Lung (tissue), 12 donors: Measurements from ENCODE around the gene ARMC8. TPM values are rescaled to one million over a fixed set of nuclear protein-coding genes. Genes with fewer than 3 reads are reported as not detected.

Source experiments
- ATAC-seq: fragments of 200-7000 bp; cut with Tn5 transposase; one replicate; pipeline ENCODE4 v1.9.1; 2020; ENCODE audit warnings: moderate number of reproducible peaks; ENCODE audit not compliant: insufficient read depth, low FRiP score
- DNase-seq, 3 donors: peaks; one replicate each; pipeline ENCODE4 v3.0.0-alpha.2; 2013 to 2017
- H3K27ac ChIP-seq, 2 donors: one replicate each; pipeline ENCODE4 v1.5.1; 2013; ENCODE audit warnings: mild to moderate bottlenecking in 2 of 2, moderate library complexity in 2 of 2, control low read depth in 1 of 2, inconsistent platforms in 1 of 2, low read depth in 1 of 2, low read length in 1 of 2
- H3K27me3 ChIP-seq, 3 donors: one replicate each; pipeline ENCODE4 v1.5.1; 2013; ENCODE audit warnings: low read length in 2 of 3; ENCODE audit not compliant: control insufficient read depth in 3 of 3, insufficient read depth in 3 of 3
- H3K36me3 ChIP-seq, 4 donors: one replicate each; pipeline ENCODE4 v1.5.1; 2013; ENCODE audit warnings: low read length in 4 of 4, mild to moderate bottlenecking in 1 of 4, moderate library complexity in 1 of 4; ENCODE audit not compliant: control insufficient read depth in 4 of 4, insufficient read depth in 4 of 4
- H3K4me1 ChIP-seq, 5 donors: one replicate each; pipeline ENCODE4 v1.5.1; 2013; ENCODE audit warnings: low read length in 5 of 5, mild to moderate bottlenecking in 2 of 5, moderate library complexity in 1 of 5; ENCODE audit not compliant: control insufficient read depth in 5 of 5, insufficient read depth in 5 of 5
- H3K4me3 ChIP-seq: one replicate; pipeline ENCODE4 v1.5.1; 2013; ENCODE audit warnings: mild to moderate bottlenecking, control low read depth, moderate library complexity
- H3K9ac ChIP-seq, 2 donors: one replicate each; pipeline ENCODE4 v1.5.1; 2013; ENCODE audit warnings: low read length in 2 of 2, control low read depth in 1 of 2; ENCODE audit not compliant: insufficient read depth in 1 of 2
- H3K9me3 ChIP-seq, 4 donors: one replicate each; pipeline ENCODE4 v1.5.1; 2013; ENCODE audit warnings: low read length in 3 of 4, mild to moderate bottlenecking in 1 of 4, moderate library complexity in 1 of 4; ENCODE audit not compliant: control insufficient read depth in 4 of 4, insufficient read depth in 3 of 4
- WGBS, 2 donors: extraction: QIAGEN DNeasy Blood & Tissue Kit; methylation state at CpG; one replicate each; pipeline ENCODE4 v1.1.7; 2013; 5-methylcytosine and 5-hydroxymethylcytosine counted together
- polyA plus RNA-seq, 2 donors: library from polyadenylated mRNA; stranded (reverse); fragments of 200-250 nt; gene quantifications; one replicate each; pipeline ENCODE4 v1.2.1, GENCODE V29; 2013
- total RNA-seq, 2 donors: library from RNA; depleted of rRNA in 1 of 2; stranded (reverse); fragments of >200 nt in 1 of 2; gene quantifications; one replicate each; pipeline ENCODE4 v1.2.1, GENCODE V29; 2014 to 2021
- TF ChIP-seq, protein P1 (sequence below): IDR thresholded peaks from 2 replicates; pipeline ENCODE4 v1.5.1; 2012; ENCODE audit warnings: mild to moderate bottlenecking; ENCODE audit errors: control extremely low read depth, extremely low read depth
- donor health status: control.
- donor health status: control.
- donor health status: Bipolar disorder and iron deficiency.
- donor health status: healthy.
- donor health status: DM: yes; HTN: yes; CAD: no.

ARMC8 gene
- total and polyA plus RNA-seq, 4 donors = 14.2 to 68.8 (median 37.9) TPM

DNA sequence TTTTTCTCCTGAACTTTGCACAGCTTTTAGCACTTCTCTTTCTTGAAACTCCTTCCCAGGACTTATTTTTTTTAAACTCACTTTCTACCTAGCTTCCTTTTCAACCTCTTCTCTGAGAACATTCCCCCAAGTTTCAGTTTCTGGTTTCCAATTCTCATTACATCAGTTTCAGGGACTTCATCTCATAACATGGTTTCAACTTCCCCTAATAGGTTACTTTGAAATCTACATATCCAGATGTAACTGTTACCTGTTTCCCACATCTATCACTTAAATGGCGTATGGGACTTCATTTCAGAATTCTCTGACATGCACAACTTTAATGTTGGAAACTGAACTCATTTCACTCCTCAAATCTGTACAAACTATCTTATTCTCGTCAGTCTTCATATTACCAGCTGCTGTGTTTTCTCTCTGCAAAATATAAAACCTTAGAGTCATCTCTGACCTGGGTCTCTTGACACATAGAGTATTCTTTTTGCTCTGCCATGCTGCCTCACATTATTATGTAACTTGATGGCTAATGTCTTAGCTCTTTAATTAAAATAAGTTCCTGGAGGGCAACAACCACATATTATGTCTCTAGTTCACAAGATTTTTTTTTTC, 84.2 kb downstream of the ARMC8 start:
- WGBS, 2 donors = 94% methylated on average over 2 of the region's 2 CpGs
- no peaks in the 10 kb centered on the region for H3K9me3 ChIP-seq
- no peak for ATAC-seq
- H3K27ac ChIP-seq = no peak overlapping the region
- H3K4me1 ChIP-seq = no peaks in the 10 kb centered on the region
- H3K4me3 ChIP-seq = no peak overlapping the region
- TF ChIP-seq, protein P1, sequence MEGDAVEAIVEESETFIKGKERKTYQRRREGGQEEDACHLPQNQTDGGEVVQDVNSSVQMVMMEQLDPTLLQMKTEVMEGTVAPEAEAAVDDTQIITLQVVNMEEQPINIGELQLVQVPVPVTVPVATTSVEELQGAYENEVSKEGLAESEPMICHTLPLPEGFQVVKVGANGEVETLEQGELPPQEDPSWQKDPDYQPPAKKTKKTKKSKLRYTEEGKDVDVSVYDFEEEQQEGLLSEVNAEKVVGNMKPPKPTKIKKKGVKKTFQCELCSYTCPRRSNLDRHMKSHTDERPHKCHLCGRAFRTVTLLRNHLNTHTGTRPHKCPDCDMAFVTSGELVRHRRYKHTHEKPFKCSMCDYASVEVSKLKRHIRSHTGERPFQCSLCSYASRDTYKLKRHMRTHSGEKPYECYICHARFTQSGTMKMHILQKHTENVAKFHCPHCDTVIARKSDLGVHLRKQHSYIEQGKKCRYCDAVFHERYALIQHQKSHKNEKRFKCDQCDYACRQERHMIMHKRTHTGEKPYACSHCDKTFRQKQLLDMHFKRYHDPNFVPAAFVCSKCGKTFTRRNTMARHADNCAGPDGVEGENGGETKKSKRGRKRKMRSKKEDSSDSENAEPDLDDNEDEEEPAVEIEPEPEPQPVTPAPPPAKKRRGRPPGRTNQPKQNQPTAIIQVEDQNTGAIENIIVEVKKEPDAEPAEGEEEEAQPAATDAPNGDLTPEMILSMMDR = no peak
- H3K36me3 ChIP-seq = peaks cover 5 to 44% (median 15%) of the 10 kb centered on the region in 4 donors
- no peaks in the 10 kb centered on the region for H3K27me3 ChIP-seq
- DNase-seq = no peak
- no peak overlapping the region for H3K9ac ChIP-seq

DNA sequence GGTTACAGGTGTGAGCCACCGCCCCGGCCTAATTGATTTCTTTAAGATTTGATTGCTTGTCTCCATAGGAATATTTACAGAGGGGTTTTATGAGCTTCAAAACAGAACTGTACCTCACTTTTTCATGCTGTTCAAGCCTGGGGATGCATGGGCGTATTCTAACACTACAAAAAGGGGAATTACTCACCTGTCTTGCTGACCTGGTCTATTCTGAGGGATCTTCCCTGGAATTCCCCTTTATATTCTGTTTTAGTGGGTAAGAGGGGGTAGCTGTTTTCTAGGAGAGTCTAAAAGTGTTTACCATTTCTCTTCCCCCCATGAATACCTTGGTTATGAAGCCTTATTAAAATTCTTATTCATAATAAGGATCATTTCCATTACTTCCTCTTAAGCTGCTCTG, 94.5 kb downstream of the ARMC8 start:
- Histone ChIP-seq H3K9me3 (no peaks in the 10 kb centered on the region), H3K27me3 (no peaks in the 10 kb centered on the region), H3K36me3 (peaks cover 9 to 24% (median 18%) of the 10 kb centered on the region in 4 donors), H3K27ac (no peak overlapping the region), H3K9ac (no peak overlapping the region), H3K4me1 (no peaks in the 10 kb centered on the region), H3K4me3 (no peak overlapping the region)
- DNase-seq (no peak), ATAC-seq (no peak)
- TF ChIP-seq, protein P1 = no peak
- 97 to 98% methylated on average over 3 of the region's 3 CpGs for WGBS, 2 donors

DNA sequence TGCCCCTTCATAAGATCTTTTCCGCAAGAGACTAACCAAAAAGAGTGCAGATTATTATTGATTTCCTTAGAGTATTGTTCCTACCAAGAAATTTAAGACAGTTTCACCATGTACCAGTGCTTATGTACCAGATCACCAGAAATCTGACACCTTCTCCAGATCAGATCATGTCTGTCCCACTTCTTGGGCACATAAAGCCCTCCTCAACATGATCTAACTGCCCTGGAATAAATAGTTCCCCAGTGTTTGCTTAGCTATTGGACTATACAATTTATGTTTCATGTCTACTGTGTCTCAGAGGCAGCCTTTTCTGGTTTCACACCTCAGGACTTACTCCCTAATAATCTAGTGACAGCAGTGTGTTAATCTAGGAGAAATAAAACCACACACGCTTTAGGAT, 95.7 kb downstream of the ARMC8 start:
- Histone ChIP-seq H3K9ac (no peak overlapping the region), H3K4me3 (no peak overlapping the region), H3K36me3 (peaks cover 17 to 28% (median 25%) of the 10 kb centered on the region in 4 donors), H3K27ac (no peak overlapping the region), H3K4me1 (no peaks in the 10 kb centered on the region), H3K9me3 (no peaks in the 10 kb centered on the region), H3K27me3 (no peaks in the 10 kb centered on the region)
- DNase-seq (no peak), ATAC-seq (no peak)
- TF ChIP-seq, protein P1 = no peak
- WGBS, 2 donors = 99% methylated on average over 2 of the region's 2 CpGs

DNA sequence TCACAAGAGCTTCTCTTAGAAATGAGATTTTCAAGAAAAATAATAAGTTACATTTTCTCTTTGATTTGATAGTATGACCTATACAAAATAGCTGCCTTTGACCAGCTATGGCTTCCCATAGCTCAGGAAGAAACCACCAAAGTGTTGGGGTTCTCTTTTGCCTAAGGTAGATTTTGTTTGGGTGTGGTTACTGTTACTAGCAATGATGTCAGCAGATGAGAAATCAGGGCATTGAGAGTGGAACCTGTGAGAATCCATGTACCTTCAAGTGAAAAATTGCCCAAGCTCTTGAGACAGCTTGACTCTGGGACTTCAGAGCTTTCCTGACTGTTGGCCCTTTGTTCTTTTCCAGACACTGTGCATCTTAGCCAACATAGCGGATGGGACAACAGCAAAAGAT, 97.0 kb downstream of the ARMC8 start:
- ATAC-seq (no peak), DNase-seq (no peak)
- Histone ChIP-seq H3K27me3 (no peaks in the 10 kb centered on the region), H3K9ac (no peak overlapping the region), H3K27ac (no peak overlapping the region), H3K4me3 (no peak overlapping the region), H3K4me1 (no peaks in the 10 kb centered on the region), H3K9me3 (no peaks in the 10 kb centered on the region), H3K36me3 (peaks cover 17 to 35% (median 29%) of the 10 kb centered on the region in 4 donors)
- 96 to 98% methylated on average over 1 of the region's 1 CpG for WGBS, 2 donors
- TF ChIP-seq, protein P1 = no peak
